HCT116 (cell line): ENCODE results near the gene TCF7L1. TPM values are rescaled to one million over a fixed set of nuclear protein-coding genes. Genes with fewer than 3 reads are reported as not detected.

Experiments
- ATAC-seq: fragments of 200-7000 bp; cut with Tn5 transposase; 2 replicates; pipeline ENCODE4 v1.9.1; 2020; ENCODE audit warnings: mild to moderate bottlenecking, moderate library complexity
- BruUV-seq: library from RNA; stranded (reverse); fragments of 400-500 nt; replicated peaks from 2 replicates; lab custom pipeline; 2021; lab: Mats Ljungman, UMichigan
- CTCF ChIA-PET: fragments of 300-600 bp; sonication (Branson Sonifier 250); formaldehyde crosslinking; loops from one replicate; lab custom pipeline; 2021; ENCODE audit warnings: antibody characterized with exemption; lab: Charles Lee
- POLR2A ChIA-PET: fragments of 300-600, 350-600 bp; sonication (Branson Sonifier 250); formaldehyde crosslinking; loops from one replicate; lab custom pipeline; 2021; ENCODE audit warnings: antibody characterized with exemption; lab: Charles Lee
- RAD21 ChIA-PET, 2 experiments: fragments of 300-600 bp; sonication (Branson Sonifier 250); formaldehyde crosslinking; loops; one replicate each; lab custom pipeline; 2023; ENCODE audit warnings: low total read pairs in 2 of 2; ENCODE audit not compliant: uncharacterized antibody in 2 of 2, unreplicated experiment in 2 of 2, low non-redundant PET in 1 of 2; lab: Charles Lee
- DNase-seq: peaks from one replicate; pipeline ENCODE4 v3.0.0-alpha.2; 2010; ENCODE audit warnings: low read depth, low spot score
- H2AFZ ChIP-seq: fragments of 200-600 bp; shearing (Covaris generic), sonication (generic); 2 replicates; pipeline ENCODE4 v1.6.1; 2017; ENCODE audit warnings: low read depth, mixed run types, mixed read lengths, antibody characterized with exemption, low read length; ENCODE audit not compliant: poor library complexity, severe bottlenecking
- H3K27ac ChIP-seq: 2 replicates; pipeline ENCODE4 v1.5.1; 2012; ENCODE audit warnings: low read depth, low read length
- H3K27me3 ChIP-seq: fragments of 200-600 bp; sonication (generic); 2 replicates; pipeline ENCODE4 v1.6.1; 2016; ENCODE audit warnings: mixed run types, low read length, mixed read lengths; ENCODE audit not compliant: insufficient read depth
- H3K36me3 ChIP-seq, 2 experiments: fragments of 200-500 bp in 1 of 2; fragments of 200-600 bp in 1 of 2; sonication (Bioruptor generic) in 1 of 2; sonication (generic) in 1 of 2; 2 replicates each; pipeline versions ENCODE4 v1.5.1 to v1.6.1; 2014 to 2016; ENCODE audit warnings: low read length in 2 of 2, inconsistent platforms in 1 of 2, mixed read lengths in 1 of 2, mixed run types in 1 of 2; ENCODE audit not compliant: insufficient read depth in 2 of 2, control insufficient read depth in 1 of 2
- H3K4me1 ChIP-seq, 2 experiments: fragments of 200-600 bp in 1 of 2; sonication (generic) in 1 of 2; 2 replicates each; pipeline versions ENCODE4 v1.5.1 to v1.6.1; 2012 to 2017; ENCODE audit warnings: low read length in 2 of 2, inconsistent platforms in 1 of 2, mild to moderate bottlenecking in 1 of 2, mixed read lengths in 1 of 2, mixed run types in 1 of 2, moderate library complexity in 1 of 2; ENCODE audit not compliant: insufficient read depth in 2 of 2, control insufficient read depth in 1 of 2
- H3K4me2 ChIP-seq: fragments of 200-600 bp; sonication (generic); 2 replicates; pipeline ENCODE4 v1.6.1; 2017; ENCODE audit warnings: mixed run types, low read length, mixed read lengths
- H3K4me3 ChIP-seq, 2 experiments: fragments of 200-600 bp in 1 of 2; sonication (generic) in 1 of 2; replicated peaks in 1 of 2; 2 replicates each; pipeline ENCODE4 v1.5.1; 2011 to 2016; ENCODE audit warnings: low read length in 2 of 2, control low read depth in 1 of 2, low read depth in 1 of 2, mild to moderate bottlenecking in 1 of 2, mixed read lengths in 1 of 2, mixed run types in 1 of 2
- H3K79me2 ChIP-seq: fragments of 200-600 bp; sonication (generic); 2 replicates; pipeline ENCODE4 v1.6.1; 2017; ENCODE audit warnings: mild to moderate bottlenecking, mixed run types, low read length, moderate library complexity, mixed read lengths; ENCODE audit not compliant: insufficient read depth
- H3K9ac ChIP-seq: fragments of 200-600 bp; sonication (generic); 2 replicates; pipeline ENCODE4 v1.6.1; 2016; ENCODE audit warnings: low read length, mixed read lengths
- H3K9me2 ChIP-seq: fragments of 200-600 bp; sonication (generic), shearing (Covaris generic); 2 replicates; pipeline ENCODE4 v1.6.1; 2017; ENCODE audit warnings: mixed run types, mild to moderate bottlenecking, moderate library complexity; ENCODE audit not compliant: insufficient read depth
- H3K9me3 ChIP-seq, 2 experiments: fragments of 200-500 bp in 1 of 2; fragments of 200-600 bp in 1 of 2; sonication (Bioruptor generic) in 1 of 2; sonication (generic) in 1 of 2; 2 replicates each; pipeline ENCODE4 v1.6.1; 2014 to 2017; ENCODE audit warnings: low read length in 2 of 2, mixed read lengths in 2 of 2, inconsistent platforms in 1 of 2, low read depth in 1 of 2, mild to moderate bottlenecking in 1 of 2, mixed run types in 1 of 2, moderate library complexity in 1 of 2; ENCODE audit not compliant: control insufficient read depth in 1 of 2, insufficient read depth in 1 of 2
- H4K20me1 ChIP-seq: fragments of 200-600 bp; sonication (generic), shearing (Covaris generic); 2 replicates; pipeline ENCODE4 v1.6.1; 2017; ENCODE audit warnings: mixed run types, mild to moderate bottlenecking, moderate library complexity; ENCODE audit not compliant: insufficient read depth
- ATF3 ChIP-seq: IDR thresholded peaks from 2 replicates; pipeline ENCODE4 v1.6.1; 2012
- CBX3 ChIP-seq: IDR thresholded peaks from 2 replicates; pipeline ENCODE4 v1.6.1; 2012; ENCODE audit warnings: low read depth
- CEBPB ChIP-seq: IDR thresholded peaks from 2 replicates; pipeline ENCODE4 v1.6.1; 2012; ENCODE audit warnings: low read depth
- CTCF ChIP-seq, 3 experiments: fragments of 200-600 bp in 1 of 3; sonication (generic) in 1 of 3; IDR thresholded peaks in 2 of 3; conservative IDR thresholded peaks in 1 of 3; 2 replicates each; pipeline ENCODE4 v1.5.1; 2012 to 2017; ENCODE audit warnings: low read depth in 2 of 3, low read length in 2 of 3, antibody characterized with exemption in 1 of 3, borderline replicate concordance in 1 of 3, control low read depth in 1 of 3, mild to moderate bottlenecking in 1 of 3, mixed read lengths in 1 of 3, mixed run types in 1 of 3, moderate library complexity in 1 of 3; ENCODE audit not compliant: insufficient read depth in 1 of 3
- ELF1 ChIP-seq: IDR thresholded peaks from 2 replicates; pipeline ENCODE4 v1.6.1; 2012; ENCODE audit warnings: low read depth, borderline replicate concordance
- FOSL1 ChIP-seq: IDR thresholded peaks from 2 replicates; pipeline ENCODE4 v1.6.1; 2012; ENCODE audit warnings: low read depth
- MAX ChIP-seq: IDR thresholded peaks from 2 replicates; pipeline ENCODE4 v1.6.1; 2012
- POLR2A ChIP-seq: IDR thresholded peaks from 2 replicates; pipeline ENCODE4 v1.7.0; 2011; ENCODE audit warnings: borderline replicate concordance; ENCODE audit not compliant: insufficient read depth, insufficient read length; ENCODE audit errors: extremely low read depth
- SP1 ChIP-seq: IDR thresholded peaks from 2 replicates; pipeline ENCODE4 v1.6.1; 2012; ENCODE audit warnings: low read depth
- SRF ChIP-seq: IDR thresholded peaks from 2 replicates; pipeline ENCODE4 v1.6.1; 2012; ENCODE audit warnings: low read depth
- TCF7L2 ChIP-seq: IDR thresholded peaks from 2 replicates; pipeline ENCODE4 v1.7.0; 2011; ENCODE audit warnings: borderline replicate concordance, inconsistent platforms; ENCODE audit not compliant: insufficient read depth, insufficient read length; ENCODE audit errors: extremely low read depth
- YY1 ChIP-seq: IDR thresholded peaks from 2 replicates; pipeline ENCODE4 v1.6.1; 2011; ENCODE audit warnings: low read length, low read depth, moderate library complexity, mild to moderate bottlenecking; ENCODE audit not compliant: insufficient replicate concordance; ENCODE audit errors: extremely low read depth
- ZBTB33 ChIP-seq: IDR thresholded peaks from 2 replicates; pipeline ENCODE4 v1.6.1; 2011; ENCODE audit warnings: mild to moderate bottlenecking, low read length, moderate library complexity; ENCODE audit not compliant: insufficient replicate concordance; ENCODE audit errors: extremely low read depth
- ZFX ChIP-seq: fragments of 450-650 bp; IDR thresholded peaks from 2 replicates; pipeline ENCODE4 v1.6.1; 2017
- ZNF274 ChIP-seq: fragments of 200-500 bp; sonication (Bioruptor generic); IDR thresholded peaks from 2 replicates; pipeline ENCODE4 v1.6.1; 2014; ENCODE audit warnings: mild to moderate bottlenecking, low read depth, low read length, inconsistent platforms
- intact Hi-C: fragments of 100-400 bp; cut with micrococcal nuclease; formaldehyde crosslinking; loops from 2 replicates; pipeline ENCODE4 v1.10.0; 2022
- total RNA-seq: library from RNA; stranded (reverse); gene quantifications from one replicate; pipeline ENCODE4 v1.2.1, GENCODE V29; 2021; ENCODE audit not compliant: unreplicated experiment

The TCF7L1 gene
- total RNA-seq, 1 experiment from 2014 or later, result 10.3 TPM

GRCh38 chr2:85334928-85335327 is 201.7 kb downstream of the TCF7L1 start:
- Histone ChIP-seq H4K20me1 (no peaks in the 10 kb centered on the region), H3K27me3 (no peaks in the 10 kb centered on the region)
- intact Hi-C loops, result no loop called here

More at GRCh38 chr2:85334928-85335327, 201.7 kb downstream of the TCF7L1 start:
- no peaks in the 10 kb centered on the region for H3K9me3 ChIP-seq
- no peaks in the 10 kb centered on the region for H3K9me2 ChIP-seq
- H2AFZ ChIP-seq, result no peak overlapping the region
- no peaks in the 10 kb centered on the region for H3K79me2 ChIP-seq
- no peak overlapping the region for H3K4me3 ChIP-seq
- ATAC-seq (no peak), DNase-seq (no peak)
- BruUV-seq, result no TSS peak
- no peak overlapping the region for H3K4me2 ChIP-seq
- H3K27ac ChIP-seq, result no peak overlapping the region
- ChIA-PET CTCF (no interaction called here), RAD21 (no interaction called here)
- no peaks in the 10 kb centered on the region for H3K36me3 ChIP-seq
- no peak overlapping the region for H3K9ac ChIP-seq
- H3K4me1 ChIP-seq, result no peaks in the 10 kb centered on the region
- TF ChIP-seq CEBPB, result no peak
- no peak for TF ChIP-seq ELF1
- no peak for TF ChIP-seq MAX
- TF ChIP-seq FOSL1, result no peak
- TF ChIP-seq CTCF (IDR thresholded peaks at IDR 0.05 in 2 of 3, conservative IDR thresholded peaks at IDR 0.05 in 1 of 3; ENCODE audit: borderline replicate concordance in 1 of 3, insufficient read depth in 1 of 3, low read depth in 2 of 3, low read length in 2 of 3), result no peak
- no peak for TF ChIP-seq SP1
- no peak for TF ChIP-seq CBX3
- no peak for TF ChIP-seq POLR2A
- TF ChIP-seq SRF, result no peak
- TF ChIP-seq ATF3, result no peak
- TF ChIP-seq ZBTB33, result no peak
- no peak for TF ChIP-seq ZFX
- TF ChIP-seq ZNF274, result no peak
- TF ChIP-seq TCF7L2, result no peak
- TF ChIP-seq YY1, result no peak
- TF ChIP-seq, all 23 proteins: peak for 0
- POLR2A ChIA-PET, result no interaction called here
